Psoas muscle (tissue), 8 donors: Measurements from ENCODE around the gene THRA. TPM values are rescaled to one million over a fixed set of nuclear protein-coding genes. Genes with fewer than 3 reads are reported as not detected.

Experiments
- ATAC-seq, 4 donors: fragments of 200-7000 bp; cut with Tn5 transposase; one replicate each; pipeline ENCODE4 v1.9.1; 2020; ENCODE audit warnings: moderate library complexity in 3 of 4, mild to moderate bottlenecking in 2 of 4
- DNase-seq, 2 donors: peaks; one replicate each; pipeline ENCODE4 v3.0.0-alpha.2; 2020
- H3K27ac ChIP-seq: fragments of 200-600 bp; one replicate; pipeline ENCODE4 v1.8.0; 2022
- H3K27me3 ChIP-seq, 3 donors: fragments of 200-600 bp in 1 of 3; one replicate each; pipeline versions ENCODE4 v1.6.1 to v1.8.0; 2013 to 2022; ENCODE audit warnings: low read length in 2 of 3, mild to moderate bottlenecking in 2 of 3, moderate library complexity in 1 of 3; ENCODE audit not compliant: insufficient read depth in 3 of 3
- H3K36me3 ChIP-seq, 2 donors: fragments of 200-600 bp in 1 of 2; one replicate each; pipeline versions ENCODE4 v1.6.1 to v1.8.0; 2013 to 2022; ENCODE audit warnings: low read depth in 1 of 2, mild to moderate bottlenecking in 1 of 2, moderate library complexity in 1 of 2; ENCODE audit not compliant: insufficient read depth in 1 of 2
- H3K4me1 ChIP-seq: fragments of 200-600 bp; one replicate; pipeline ENCODE4 v1.8.0; 2022
- H3K4me3 ChIP-seq: fragments of 200-600 bp; one replicate; pipeline ENCODE4 v1.8.0; 2022; ENCODE audit warnings: mild to moderate bottlenecking
- H3K9me3 ChIP-seq: fragments of 200-600 bp; one replicate; pipeline ENCODE4 v1.8.0; 2022
- CTCF ChIP-seq: fragments of 200-600 bp; IDR thresholded peaks from one replicate; pipeline ENCODE4 v1.8.0; 2022; ENCODE audit warnings: antibody characterized with exemption
- WGBS, 3 donors: extraction: QIAGEN DNeasy Blood & Tissue Kit; methylation state at CpG; one replicate each; pipeline versions ENCODE4 v1.1.6 to v1.1.7; 2013; 5-methylcytosine and 5-hydroxymethylcytosine counted together
- intact Hi-C, 2 donors: fragments of 100-400 bp; cut with DNase I; formaldehyde crosslinking; loops; one replicate each; pipeline versions ENCODE4 v1.11.0 to v1.14.2; 2022
- polyA plus RNA-seq, 3 donors: library from polyadenylated mRNA; stranded (reverse); fragments of 200-250 nt; gene quantifications; one replicate each; pipeline ENCODE4 v1.2.3, GENCODE V29; 2013
- total RNA-seq, 4 donors: library from RNA; stranded (reverse); fragmentation: NEBNext Ultra II Directional in 2 of 4; extraction: Animal tissue kit (Norgen Biotek cat#: 25700) in 2 of 4; gene quantifications; one replicate each; pipeline versions ENCODE4 v1.2.1 to v1.2.4, GENCODE V29; 2021 to 2023
- donor health status: healthy with polysubstance abuse.
- donor health status: DM: no; HTN: no; CAD: no; lungs with moderate emphysema.
- donor health status: Bipolar disorder and iron deficiency.
- donor health status: healthy.
- donor health status: DM: yes; HTN: yes; CAD: no.
- donor health status: DM: no; HTN: no; CAD: no.
- donor health status: DM: no; HTN: no; CAD: no.
- donor health status: DM: yes; HTN: yes; CAD: no.

Gene THRA
- total and polyA plus RNA-seq, 7 donors, result 9.5 to 60.0 (median 41.2) TPM

- 33 to 60% (median 44%) methylated on average over 5 of the region's 5 CpGs for WGBS, 3 donors
Observed at GRCh38 chr17:40105861-40106759, 43.3 kb downstream of the THRA start.

GRCh38 chr17:40106760-40107521 is 44.2 kb downstream of the THRA start:
- intact Hi-C loops, result no loop called here
- H3K9me3 ChIP-seq, result no peaks in the 10 kb centered on the region
- H3K27me3 ChIP-seq, result no peaks in the 10 kb centered on the region
- H3K36me3 ChIP-seq, result no peaks in the 10 kb centered on the region
- peaks cover 92% of the 10 kb centered on the region for H3K4me1 ChIP-seq
- DNase-seq (peak in 1 of 2 donors; percentile 58), ATAC-seq (peak in 2 of 4 donors; percentile 0 to 1)
- 6 to 13% (median 7%) methylated on average over 18 to 20 of the region's 20 CpGs for WGBS, 3 donors
- TF ChIP-seq CTCF, result no peak
- peak overlapping the region; percentile 99 for H3K27ac ChIP-seq
- H3K4me3 ChIP-seq, result peak overlapping the region; percentile 40

More at GRCh38 chr17:40105861-40106759, 43.3 kb downstream of the THRA start:
- H3K9me3 ChIP-seq, result no peaks in the 10 kb centered on the region
- no peaks in the 10 kb centered on the region for H3K36me3 ChIP-seq
- peak overlapping the region; percentile 40 for H3K4me3 ChIP-seq
- peaks cover 93% of the 10 kb centered on the region for H3K4me1 ChIP-seq
- DNase-seq (peak in 1 of 2 donors; percentile 76), ATAC-seq (peak; percentile 43 to 52 (median 48))
- intact Hi-C loops, result no loop called here
- TF ChIP-seq CTCF, result no peak
- H3K27ac ChIP-seq, result peak overlapping the region; percentile 99
- H3K27me3 ChIP-seq, result no peaks in the 10 kb centered on the region

DNA sequence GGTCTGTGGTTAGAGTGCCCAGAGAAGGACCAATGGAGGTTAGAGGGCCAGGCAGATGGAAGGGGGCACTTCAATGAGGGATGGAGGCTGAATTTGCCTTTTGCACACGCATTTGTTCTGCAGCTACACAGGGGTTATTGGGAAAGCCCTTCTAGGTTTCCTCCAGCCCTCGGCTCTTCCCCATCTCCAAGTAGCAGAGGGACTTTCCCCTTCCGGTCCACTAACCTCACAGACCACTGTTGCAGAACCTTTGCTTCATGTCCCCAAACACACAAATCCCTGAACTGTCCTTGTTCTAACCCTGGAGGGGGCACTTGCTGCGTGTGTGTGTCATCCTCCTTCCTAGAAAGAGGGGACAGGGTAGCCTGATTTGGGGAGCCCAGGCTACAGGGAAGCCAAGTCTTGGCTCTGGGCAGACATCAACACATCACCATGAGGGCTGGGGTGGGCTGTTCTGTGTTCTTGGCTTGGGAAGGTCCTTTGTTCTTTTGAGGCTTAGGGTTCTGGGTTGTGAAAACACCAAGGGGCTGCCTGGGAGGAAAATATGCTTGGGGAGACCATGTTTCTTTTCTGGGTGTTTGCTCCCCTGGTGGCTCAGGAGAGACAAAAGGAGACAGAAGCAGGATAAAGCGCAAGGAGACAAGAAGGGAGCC is 44.9 kb downstream of the THRA start:
- H3K27ac ChIP-seq, result peak overlapping the region; percentile 99
- TF ChIP-seq CTCF, result no peak
- H3K36me3 ChIP-seq, result no peaks in the 10 kb centered on the region
- no peaks in the 10 kb centered on the region for H3K27me3 ChIP-seq
- H3K4me3 ChIP-seq, result peak overlapping the region; percentile 40
- WGBS, 3 donors, result 8 to 21% (median 10%) methylated on average over 5 of the region's 5 CpGs
- DNase-seq (no peak), ATAC-seq (peak in 1 of 4 donors; percentile 3)
- H3K9me3 ChIP-seq, result no peaks in the 10 kb centered on the region
- peaks cover 94% of the 10 kb centered on the region for H3K4me1 ChIP-seq
- intact Hi-C loops, result no loop called here

- no peak for ATAC-seq
- Histone ChIP-seq H3K27ac (peak overlapping the region; percentile 99), H3K27me3 (no peaks in the 10 kb centered on the region), H3K4me1 (peaks cover 88% of the 10 kb centered on the region), H3K9me3 (no peaks in the 10 kb centered on the region), H3K4me3 (peak overlapping the region; percentile 46), H3K36me3 (no peaks in the 10 kb centered on the region)
- intact Hi-C loops, result no loop called here
- WGBS, 3 donors, result 75 to 80% (median 80%) methylated on average over 9 of the region's 9 CpGs
- TF ChIP-seq CTCF, result no peak
- no peak for DNase-seq
Observed at GRCh38 chr17:40108970-40109824, 46.4 kb downstream of the THRA start.
